Nephron (organoid): ENCODE data around the gene CRYGN.

Experiments used
- H3K27ac Mint-ChIP-seq, 3 experiments: 2 replicates each; pipeline ENCODE4 v1.8.0; 2020; ENCODE audit warnings: mixed read lengths in 3 of 3, mild to moderate bottlenecking in 2 of 3, moderate library complexity in 1 of 3
- H3K27me3 Mint-ChIP-seq: 2 replicates; pipeline ENCODE4 v1.8.0; 2021; ENCODE audit warnings: low read depth, mild to moderate bottlenecking, moderate library complexity, mixed read lengths
- H3K36me3 Mint-ChIP-seq: 2 replicates; pipeline ENCODE4 v1.8.0; 2020; ENCODE audit warnings: low read depth, mixed read lengths
- H3K4me1 Mint-ChIP-seq: 2 replicates; pipeline ENCODE4 v1.8.0; 2020; ENCODE audit warnings: mixed read lengths
- H3K4me3 Mint-ChIP-seq, 3 experiments: 2 replicates each; pipeline ENCODE4 v1.8.0; 2020; ENCODE audit warnings: mild to moderate bottlenecking in 3 of 3, mixed read lengths in 3 of 3, moderate library complexity in 2 of 3
- H3K9me3 Mint-ChIP-seq: 2 replicates; pipeline ENCODE4 v1.8.0; 2020; ENCODE audit warnings: mixed read lengths
- TF ChIP-seq, protein P1 (sequence below), 3 experiments: fragments of 200-600 bp; sonication (generic); IDR thresholded peaks; one replicate each; pipeline ENCODE4 v1.5.0; 2021; ENCODE audit warnings: antibody characterized with exemption in 3 of 3; ENCODE audit not compliant: unreplicated experiment in 3 of 3

CRYGN gene

DNA sequence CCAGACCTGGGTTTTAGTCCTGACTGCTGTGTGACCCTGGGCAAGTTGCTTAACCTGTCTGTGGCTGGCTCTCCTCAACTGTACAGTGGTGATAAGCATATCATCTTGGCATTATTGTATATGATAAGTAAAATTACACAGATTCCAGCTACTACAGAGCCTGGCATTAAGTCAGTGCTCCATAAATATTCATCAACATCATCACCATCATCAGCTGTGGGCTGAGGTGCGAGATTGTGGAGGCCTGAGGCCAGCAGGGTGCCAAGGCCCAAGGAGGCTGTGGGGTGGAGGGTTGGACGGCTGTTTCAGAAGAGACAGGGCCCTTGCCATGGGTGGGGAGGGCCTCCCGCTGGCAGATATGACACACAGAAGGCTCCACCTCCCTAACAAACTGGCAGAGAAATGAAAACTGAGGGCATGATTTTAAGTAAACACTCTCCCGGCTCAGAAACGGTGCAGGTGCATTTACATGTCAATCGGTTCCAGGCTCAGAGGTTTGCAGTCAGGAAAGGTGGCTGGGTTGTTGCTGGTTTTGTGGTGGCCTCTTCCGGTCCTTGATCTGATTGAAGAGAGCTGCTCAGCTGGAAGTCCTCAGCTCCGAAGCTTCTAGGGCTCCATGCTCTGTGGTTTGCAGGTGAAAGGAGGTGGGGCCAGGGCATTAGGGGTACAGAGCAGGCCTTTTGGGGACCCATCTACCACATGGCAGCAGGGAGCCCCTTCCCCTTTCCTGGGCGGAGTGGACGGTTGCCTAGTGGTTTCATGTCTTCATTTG is 10.2 kb downstream of the CRYGN start:
- TF ChIP-seq, protein P1, sequence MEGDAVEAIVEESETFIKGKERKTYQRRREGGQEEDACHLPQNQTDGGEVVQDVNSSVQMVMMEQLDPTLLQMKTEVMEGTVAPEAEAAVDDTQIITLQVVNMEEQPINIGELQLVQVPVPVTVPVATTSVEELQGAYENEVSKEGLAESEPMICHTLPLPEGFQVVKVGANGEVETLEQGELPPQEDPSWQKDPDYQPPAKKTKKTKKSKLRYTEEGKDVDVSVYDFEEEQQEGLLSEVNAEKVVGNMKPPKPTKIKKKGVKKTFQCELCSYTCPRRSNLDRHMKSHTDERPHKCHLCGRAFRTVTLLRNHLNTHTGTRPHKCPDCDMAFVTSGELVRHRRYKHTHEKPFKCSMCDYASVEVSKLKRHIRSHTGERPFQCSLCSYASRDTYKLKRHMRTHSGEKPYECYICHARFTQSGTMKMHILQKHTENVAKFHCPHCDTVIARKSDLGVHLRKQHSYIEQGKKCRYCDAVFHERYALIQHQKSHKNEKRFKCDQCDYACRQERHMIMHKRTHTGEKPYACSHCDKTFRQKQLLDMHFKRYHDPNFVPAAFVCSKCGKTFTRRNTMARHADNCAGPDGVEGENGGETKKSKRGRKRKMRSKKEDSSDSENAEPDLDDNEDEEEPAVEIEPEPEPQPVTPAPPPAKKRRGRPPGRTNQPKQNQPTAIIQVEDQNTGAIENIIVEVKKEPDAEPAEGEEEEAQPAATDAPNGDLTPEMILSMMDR (IDR thresholded peaks at IDR 0.05; ENCODE audit: unreplicated experiment in 3 of 3): no peak

DNA sequence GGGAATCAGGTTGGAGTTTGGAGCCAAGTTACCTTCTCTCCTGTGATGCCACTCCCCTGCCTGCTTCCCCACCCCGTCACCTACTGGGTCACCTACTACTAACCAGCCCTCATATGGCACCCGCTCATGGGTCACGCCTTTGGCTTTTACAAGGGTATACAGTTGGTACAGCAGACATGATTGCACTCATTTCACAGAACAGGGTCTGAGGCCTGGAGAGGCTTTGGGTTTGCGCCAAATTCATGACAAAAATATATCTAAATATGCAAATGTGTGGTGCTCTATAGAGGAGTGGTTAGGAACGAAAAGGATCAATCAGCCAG is 10.7 kb downstream of the CRYGN start:
- Mint-ChIP-seq H3K9me3 (no peaks in the 10 kb centered on the region), H3K4me3 (peak overlapping the region in 1 of 3 experiments; percentile 62), H3K27ac (peak overlapping the region; percentile 96 to 97 (median 97)), H3K4me1 (peaks cover 38% of the 10 kb centered on the region), H3K27me3 (peaks cover 8% of the 10 kb centered on the region), H3K36me3 (no peaks in the 10 kb centered on the region)
- TF ChIP-seq, protein P1 (IDR thresholded peaks at IDR 0.05; ENCODE audit: unreplicated experiment in 3 of 3): no peak

More for the DNA sequence above, 10.2 kb downstream of the CRYGN start:
- peak overlapping the region; percentile 96 to 97 (median 97) for H3K27ac Mint-ChIP-seq
- peaks cover 41% of the 10 kb centered on the region for H3K4me1 Mint-ChIP-seq
- H3K9me3 Mint-ChIP-seq: no peaks in the 10 kb centered on the region
- H3K4me3 Mint-ChIP-seq: peak overlapping the region in 1 of 3 experiments; percentile 21
- H3K27me3 Mint-ChIP-seq: peaks cover 4% of the 10 kb centered on the region
- H3K36me3 Mint-ChIP-seq: no peaks in the 10 kb centered on the region

DNA sequence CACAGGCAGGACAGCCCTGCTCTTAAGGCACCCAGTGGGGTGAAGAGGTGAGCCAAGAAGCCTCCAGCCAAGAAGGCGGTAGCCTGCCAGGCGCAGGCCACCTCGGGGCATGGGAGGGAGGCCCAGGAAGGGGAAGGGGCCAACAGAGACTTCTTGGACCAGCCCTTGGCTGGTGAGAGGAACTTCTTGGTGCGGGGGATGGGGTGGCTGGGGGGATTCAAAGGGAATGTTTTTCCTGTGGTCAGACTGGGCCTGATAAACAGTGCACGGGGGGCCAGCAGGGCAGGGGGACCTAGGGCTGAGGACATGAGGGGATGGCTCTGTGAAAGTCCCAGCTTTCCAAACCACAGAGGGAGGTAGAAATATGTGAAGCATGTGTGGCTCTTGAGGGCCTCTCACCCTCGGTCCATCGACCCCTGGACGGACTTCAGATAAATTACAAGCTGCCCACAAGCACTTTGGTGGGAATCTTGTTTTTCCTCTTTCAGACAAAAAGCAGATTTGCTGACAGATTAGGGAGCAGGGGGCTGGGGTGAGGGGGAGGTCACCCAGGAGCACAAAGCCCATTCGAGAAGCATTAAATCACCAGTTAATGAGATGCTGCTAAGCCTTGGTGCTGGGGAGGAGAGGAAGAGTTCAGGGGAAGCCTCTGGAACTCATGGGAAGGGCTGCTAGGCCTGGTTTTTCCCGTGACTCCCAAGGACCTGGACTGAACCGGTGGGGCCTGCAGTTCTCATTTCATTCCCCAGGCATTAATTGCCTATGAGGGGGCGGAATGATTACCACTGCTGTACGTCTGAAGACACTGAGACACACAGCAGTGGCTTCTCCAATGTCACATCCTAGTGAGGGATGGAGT is 11.3 kb downstream of the CRYGN start:
- Mint-ChIP-seq H3K27me3 (peaks cover 8% of the 10 kb centered on the region), H3K4me3 (peak overlapping the region; percentile 53 to 62 (median 62)), H3K27ac (peak overlapping the region; percentile 96 to 97 (median 97)), H3K36me3 (no peaks in the 10 kb centered on the region), H3K9me3 (no peaks in the 10 kb centered on the region), H3K4me1 (peaks cover 38% of the 10 kb centered on the region)
- TF ChIP-seq, protein P1 (IDR thresholded peaks at IDR 0.05; ENCODE audit: unreplicated experiment in 3 of 3): no peak

DNA sequence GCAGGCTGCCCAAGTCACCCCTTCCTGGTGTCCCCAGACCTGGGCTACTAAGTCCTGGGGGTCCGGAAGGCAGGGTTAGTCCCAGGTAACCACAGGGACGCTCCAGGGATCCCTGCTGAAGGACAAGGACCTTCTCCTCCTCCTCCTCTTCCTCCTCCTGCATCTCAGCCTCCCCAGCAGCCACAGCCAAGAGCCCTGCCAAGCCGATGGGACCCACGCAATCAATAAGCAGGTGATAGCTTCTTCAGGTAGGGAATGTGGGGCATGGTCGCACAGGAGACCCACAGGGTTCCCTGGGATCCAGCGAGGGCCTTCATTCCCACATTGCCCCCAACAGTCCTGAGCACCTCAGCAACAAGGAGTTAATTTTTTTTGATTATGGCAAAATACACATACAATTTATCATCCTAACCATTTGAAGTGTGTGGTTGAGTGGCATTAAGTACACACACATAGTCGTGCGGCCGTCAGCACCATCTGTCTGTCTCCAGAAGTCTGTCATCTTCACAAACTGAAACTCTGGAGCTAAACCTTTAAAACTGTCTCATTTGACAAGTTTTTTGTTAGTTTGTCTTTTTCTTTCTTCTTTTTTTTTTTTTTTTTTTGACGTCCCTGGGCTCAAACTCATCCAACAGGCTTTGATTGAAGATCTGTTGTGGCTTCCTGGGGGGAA is 12.1 kb downstream of the CRYGN start:
- Mint-ChIP-seq H3K36me3 (no peaks in the 10 kb centered on the region), H3K4me1 (peaks cover 38% of the 10 kb centered on the region), H3K4me3 (peak overlapping the region; percentile 53 to 62 (median 55)), H3K27ac (peak overlapping the region; percentile 96 to 97 (median 97)), H3K27me3 (peaks cover 4% of the 10 kb centered on the region), H3K9me3 (peaks cover 3% of the 10 kb centered on the region)
- TF ChIP-seq, protein P1 (IDR thresholded peaks at IDR 0.05; ENCODE audit: unreplicated experiment in 3 of 3): no peak

DNA sequence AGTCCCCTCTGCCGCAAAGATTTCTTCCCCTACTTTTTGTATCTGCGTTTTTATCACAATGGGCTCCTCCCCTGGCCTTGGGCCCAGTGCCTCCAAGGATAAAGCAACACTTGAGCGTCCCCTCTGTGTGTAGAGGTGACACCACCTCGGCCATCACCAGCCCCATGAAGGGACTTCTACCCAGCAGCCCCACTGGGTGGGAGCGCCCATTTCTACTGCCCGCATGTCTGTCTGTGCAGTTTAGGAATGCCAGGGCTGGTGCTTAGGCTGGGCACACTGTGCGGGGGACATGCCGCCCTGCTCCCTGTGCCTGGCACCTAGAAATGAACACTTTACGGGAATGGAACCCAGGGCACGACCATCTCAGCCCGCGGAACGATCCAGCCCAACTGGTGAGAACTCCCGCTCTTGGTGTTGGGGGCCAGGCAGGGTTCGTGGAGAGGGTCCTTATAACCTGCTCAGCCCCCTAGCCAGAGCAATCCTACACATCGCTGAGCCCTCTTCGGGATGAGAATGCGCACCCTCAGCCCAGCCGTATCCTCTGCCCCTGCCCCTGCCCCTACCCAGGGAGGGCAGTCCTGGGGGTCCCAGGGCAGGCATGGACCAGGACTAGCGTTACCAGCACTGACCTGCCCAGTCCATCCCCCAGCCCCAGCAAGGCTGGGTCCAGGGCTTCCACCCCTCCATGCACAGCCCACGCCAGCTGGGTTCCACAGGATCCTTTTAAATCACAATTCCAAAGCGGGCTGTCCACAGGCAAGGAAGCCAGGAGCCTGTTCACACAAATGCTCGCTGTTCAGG is 12.8 kb downstream of the CRYGN start:
- TF ChIP-seq, protein P1 (IDR thresholded peaks at IDR 0.05; ENCODE audit: unreplicated experiment in 3 of 3): no peak
- peaks cover 38% of the 10 kb centered on the region for H3K4me1 Mint-ChIP-seq

More for the DNA sequence above, 12.8 kb downstream of the CRYGN start:
- H3K9me3 Mint-ChIP-seq: peaks cover 10% of the 10 kb centered on the region
- peak overlapping the region; percentile 90 to 97 (median 97) for H3K27ac Mint-ChIP-seq
- peaks cover 4% of the 10 kb centered on the region for H3K27me3 Mint-ChIP-seq
- peak overlapping the region in 2 of 3 experiments; percentile 3 to 55 for H3K4me3 Mint-ChIP-seq
- H3K36me3 Mint-ChIP-seq: peaks cover 5% of the 10 kb centered on the region
